Sigmoid colon (tissue), 7 donors: ENCODE measurements around the gene TMEM258. TPM values are rescaled to one million over a fixed set of nuclear protein-coding genes. Genes with fewer than 3 reads are reported as not detected.

Experiments used
- DNase-seq: peaks from one replicate; pipeline ENCODE4 v3.0.0-alpha.2; 2019
- H3K27ac ChIP-seq, 4 donors: fragments of 200-600 bp; sonication (generic); one replicate each; pipeline ENCODE4 v1.5.1; 2016 to 2019; ENCODE audit warnings: mild to moderate bottlenecking in 1 of 4
- H3K27me3 ChIP-seq, 3 donors: fragments of 200-600 bp; sonication (generic); one replicate each; pipeline ENCODE4 v1.5.1; 2019; ENCODE audit warnings: mild to moderate bottlenecking in 1 of 3
- H3K36me3 ChIP-seq, 4 donors: fragments of 200-600 bp; sonication (generic); one replicate each; pipeline ENCODE4 v1.5.1; 2016 to 2019
- H3K4me1 ChIP-seq, 4 donors: fragments of 200-600 bp; sonication (generic); one replicate each; pipeline ENCODE4 v1.5.1; 2017 to 2019
- H3K4me3 ChIP-seq, 4 donors: fragments of 200-600 bp; sonication (generic); one replicate each; pipeline ENCODE4 v1.5.1; 2017 to 2019; ENCODE audit warnings: mild to moderate bottlenecking in 2 of 4, moderate library complexity in 1 of 4
- H3K9me3 ChIP-seq, 4 donors: fragments of 200-600 bp in 3 of 4; sonication (generic) in 3 of 4; one replicate each; pipeline versions ENCODE4 v1.5.1 to v1.6.1; 2013 to 2019
- EP300 ChIP-seq, 4 donors: sonication (generic); formaldehyde crosslinking; IDR thresholded peaks; one replicate each; pipeline ENCODE4 v1.6.1; 2017; ENCODE audit warnings: antibody characterized with exemption in 4 of 4
- POLR2A ChIP-seq, 2 donors: fragments of 450-650 bp; IDR thresholded peaks; one replicate each; pipeline ENCODE4 v1.6.1; 2016; ENCODE audit warnings: antibody characterized with exemption in 2 of 2, mild to moderate bottlenecking in 2 of 2, moderate library complexity in 2 of 2
- POLR2AphosphoS5 ChIP-seq, 4 donors: sonication (generic); formaldehyde crosslinking; IDR thresholded peaks; one replicate each; pipeline ENCODE4 v1.6.1; 2017; ENCODE audit warnings: antibody characterized with exemption in 4 of 4
- WGBS, 2 donors: extraction: QIAGEN DNeasy Blood & Tissue Kit; methylation state at CpG; one replicate each; pipeline ENCODE4 v1.1.7; 2013; 5-methylcytosine and 5-hydroxymethylcytosine counted together
- intact Hi-C: fragments of 100-400 bp; cut with DNase I; formaldehyde crosslinking; loops from one replicate; pipeline ENCODE4 v1.15.1; 2023
- polyA plus RNA-seq, 3 donors: library from polyadenylated mRNA; stranded (reverse); fragments of 200-250 nt; gene quantifications; one replicate each; pipeline ENCODE4 v1.2.3, GENCODE V29; 2013
- total RNA-seq, 4 donors: library from RNA; depleted of rRNA; stranded (reverse); fragments of >200 nt; gene quantifications; one replicate each; pipeline ENCODE4 v1.1.0, GENCODE V29; 2016
- TF ChIP-seq, protein P1 (sequence below), 4 experiments: fragments of 450-650 bp in 3 of 4; fragments of 200-600 bp in 1 of 4; IDR thresholded peaks; one replicate each; pipeline ENCODE4 v1.5.1; 2016 to 2019; ENCODE audit warnings: antibody characterized with exemption in 4 of 4, mild to moderate bottlenecking in 3 of 4, moderate library complexity in 2 of 4
- donor health status: healthy with polysubstance abuse.
- donor health status: Bipolar disorder and iron deficiency.
- donor health status: healthy.

The TMEM258 gene
- total and polyA plus RNA-seq, 7 donors, result 39.9 to 224 (median 64.7) TPM

DNA sequence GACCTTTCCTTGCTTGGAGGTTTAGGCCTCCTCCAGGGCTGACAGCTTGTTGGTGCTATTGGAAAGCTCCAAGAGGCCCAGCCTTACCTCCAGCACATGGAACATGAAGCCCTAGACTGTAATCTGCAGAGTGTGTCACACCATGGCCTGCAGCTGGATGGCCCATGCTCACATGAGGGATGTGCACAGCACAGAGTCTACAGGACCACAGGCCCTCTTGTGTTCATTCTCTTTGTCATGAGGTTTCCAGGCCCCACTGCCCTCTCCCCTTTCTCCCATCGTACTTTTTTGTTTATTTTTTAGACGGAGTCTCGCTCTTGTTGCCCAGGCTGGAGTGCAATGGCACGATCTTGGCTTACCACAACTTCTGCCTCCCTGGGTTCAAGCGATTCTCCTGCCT lies 14.4 kb upstream of the TMEM258 start:
- DNase-seq, result no peak
- WGBS, 2 donors, result 94 to 95% methylated on average over 5 of the region's 5 CpGs
- Histone ChIP-seq H3K4me1 (no peaks in the 10 kb centered on the region), H3K27ac (no peak overlapping the region), H3K36me3 (peaks cover 0 to 96% (median 7%) of the 10 kb centered on the region in 4 donors), H3K4me3 (no peak overlapping the region), H3K9me3 (no peaks in the 10 kb centered on the region), H3K27me3 (no peaks in the 10 kb centered on the region)
- intact Hi-C loops, result no loop called here
- TF ChIP-seq POLR2A (IDR thresholded peaks at IDR 0.05) (no peak), EP300 (IDR thresholded peaks at IDR 0.05) (no peak), POLR2AphosphoS5 (IDR thresholded peaks at IDR 0.05) (no peak)
- TF ChIP-seq, protein P1, sequence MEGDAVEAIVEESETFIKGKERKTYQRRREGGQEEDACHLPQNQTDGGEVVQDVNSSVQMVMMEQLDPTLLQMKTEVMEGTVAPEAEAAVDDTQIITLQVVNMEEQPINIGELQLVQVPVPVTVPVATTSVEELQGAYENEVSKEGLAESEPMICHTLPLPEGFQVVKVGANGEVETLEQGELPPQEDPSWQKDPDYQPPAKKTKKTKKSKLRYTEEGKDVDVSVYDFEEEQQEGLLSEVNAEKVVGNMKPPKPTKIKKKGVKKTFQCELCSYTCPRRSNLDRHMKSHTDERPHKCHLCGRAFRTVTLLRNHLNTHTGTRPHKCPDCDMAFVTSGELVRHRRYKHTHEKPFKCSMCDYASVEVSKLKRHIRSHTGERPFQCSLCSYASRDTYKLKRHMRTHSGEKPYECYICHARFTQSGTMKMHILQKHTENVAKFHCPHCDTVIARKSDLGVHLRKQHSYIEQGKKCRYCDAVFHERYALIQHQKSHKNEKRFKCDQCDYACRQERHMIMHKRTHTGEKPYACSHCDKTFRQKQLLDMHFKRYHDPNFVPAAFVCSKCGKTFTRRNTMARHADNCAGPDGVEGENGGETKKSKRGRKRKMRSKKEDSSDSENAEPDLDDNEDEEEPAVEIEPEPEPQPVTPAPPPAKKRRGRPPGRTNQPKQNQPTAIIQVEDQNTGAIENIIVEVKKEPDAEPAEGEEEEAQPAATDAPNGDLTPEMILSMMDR (IDR thresholded peaks at IDR 0.05), result no peak

DNA sequence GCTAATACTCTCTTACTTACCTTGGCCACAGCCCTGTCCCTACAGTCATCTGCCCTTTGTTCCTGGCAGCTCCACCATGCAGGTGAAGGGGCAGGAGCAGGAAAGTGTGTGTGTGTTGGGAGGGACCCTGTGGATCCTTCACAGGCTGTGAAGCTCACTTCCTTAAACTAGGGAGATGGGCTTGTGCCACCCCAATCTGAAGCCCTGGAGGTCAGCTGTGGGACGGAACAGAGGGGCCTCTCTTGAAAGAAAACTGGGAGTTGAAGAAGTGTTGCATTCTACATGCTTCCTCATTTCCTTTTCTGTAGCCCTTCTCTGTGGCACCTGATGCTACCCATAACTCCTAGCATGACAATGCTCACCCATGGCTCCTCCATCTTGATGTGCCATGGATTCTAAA lies 12.7 kb upstream of the TMEM258 start:
- no peaks in the 10 kb centered on the region for H3K27me3 ChIP-seq
- WGBS, 2 donors, result 89 to 95% methylated on average over 1 of the region's 1 CpG
- H3K4me1 ChIP-seq, result no peaks in the 10 kb centered on the region
- TF ChIP-seq POLR2A (IDR thresholded peaks at IDR 0.05) (no peak), POLR2AphosphoS5 (IDR thresholded peaks at IDR 0.05) (no peak), EP300 (IDR thresholded peaks at IDR 0.05) (no peak)
- TF ChIP-seq, protein P1 (IDR thresholded peaks at IDR 0.05), result no peak
- H3K27ac ChIP-seq, result no peak overlapping the region
- H3K4me3 ChIP-seq, result no peak overlapping the region
- intact Hi-C loops, result no loop called here
- no peaks in the 10 kb centered on the region for H3K9me3 ChIP-seq
- H3K36me3 ChIP-seq, result peaks cover 0 to 83% (median 4%) of the 10 kb centered on the region in 4 donors
- no peak for DNase-seq

DNA sequence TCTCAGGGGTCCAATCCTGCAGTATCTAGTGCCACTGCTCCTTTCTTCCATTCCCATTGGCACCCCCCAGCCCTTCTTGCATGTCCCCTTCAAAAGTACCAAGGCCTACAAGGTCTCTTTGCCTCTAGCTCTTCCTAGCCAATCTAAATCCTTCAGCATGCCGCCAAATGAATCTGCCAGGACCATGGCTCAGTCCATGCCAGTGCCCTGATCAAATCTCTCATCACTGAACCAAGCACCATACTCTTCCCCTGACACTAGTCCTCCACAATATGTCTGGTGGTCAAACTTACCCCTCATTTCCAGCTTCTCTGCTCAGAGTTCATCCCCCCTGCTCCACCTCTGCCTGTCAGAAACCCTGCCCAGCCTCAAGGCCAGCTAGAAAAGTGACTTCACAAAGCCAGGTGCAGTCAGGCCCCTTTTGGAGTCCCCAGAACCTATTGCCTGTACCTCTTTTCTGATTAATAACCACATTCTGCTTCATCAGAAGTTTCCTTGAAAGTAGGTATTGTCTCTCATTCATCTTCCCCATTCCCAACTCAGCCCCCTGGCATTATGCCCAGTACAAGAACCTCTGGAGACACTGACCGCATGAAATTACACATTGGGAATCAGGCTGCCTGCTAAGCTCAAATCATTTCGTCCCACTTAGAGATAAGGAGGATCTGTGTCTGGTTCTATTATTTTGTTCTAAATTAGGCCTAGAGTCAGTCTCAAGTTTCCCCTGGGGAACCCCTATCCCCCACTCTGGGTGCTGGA lies 11.7 kb upstream of the TMEM258 start:
- TF ChIP-seq, protein P1 (IDR thresholded peaks at IDR 0.05), result no peak
- 92 to 95% methylated on average over 3 of the region's 3 CpGs for whole genome bisulfite sequencing, 2 donors
- no peak overlapping the region for H3K27ac ChIP-seq
- no peak overlapping the region for H3K4me3 ChIP-seq
- H3K27me3 ChIP-seq, result no peaks in the 10 kb centered on the region
- intact Hi-C loops, result no loop called here
- no peaks in the 10 kb centered on the region for H3K9me3 ChIP-seq
- peaks cover 0 to 73% (median 3%) of the 10 kb centered on the region in 4 donors for H3K36me3 ChIP-seq
- no peaks in the 10 kb centered on the region for H3K4me1 ChIP-seq
- no peak for DNase-seq

DNA sequence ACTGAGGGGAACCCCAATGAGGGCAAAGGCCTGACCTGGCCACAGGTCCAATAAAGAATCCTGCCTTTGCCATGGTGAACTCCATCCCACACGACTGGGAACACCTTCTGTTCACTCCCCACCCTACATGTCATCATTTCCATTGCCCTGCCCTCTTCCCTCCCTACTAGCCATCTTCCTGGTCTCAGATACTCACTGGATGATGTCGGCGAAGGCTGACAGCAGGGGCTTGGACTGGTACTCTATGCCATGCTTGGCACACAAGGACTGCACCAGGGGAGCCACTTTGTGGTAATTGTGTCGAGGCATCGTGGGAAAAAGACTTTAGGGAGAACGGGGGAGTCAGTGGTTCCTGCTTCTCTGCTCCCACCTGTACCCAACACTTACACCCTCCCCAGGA lies 10.2 kb upstream of the TMEM258 start:
- Histone ChIP-seq H3K4me3 (no peak overlapping the region), H3K27me3 (no peaks in the 10 kb centered on the region), H3K36me3 (peaks cover 0 to 59% (median 3%) of the 10 kb centered on the region in 4 donors), H3K27ac (no peak overlapping the region), H3K9me3 (no peaks in the 10 kb centered on the region), H3K4me1 (peaks cover 0 to 3% (median 2%) of the 10 kb centered on the region in 4 donors)
- TF ChIP-seq, protein P1 (IDR thresholded peaks at IDR 0.05), result no peak
- no peak for TF ChIP-seq EP300 (IDR thresholded peaks at IDR 0.05)
- TF ChIP-seq POLR2A (IDR thresholded peaks at IDR 0.05), result no peak
- TF ChIP-seq POLR2AphosphoS5 (IDR thresholded peaks at IDR 0.05), result no peak
- intact Hi-C loops, result no loop called here
- WGBS, 2 donors, result 92 to 93% methylated on average over 6 of the region's 6 CpGs
- no peak for DNase-seq
